HepG2 (cell line): ENCODE data around the gene ABHD17A. TPM values are rescaled to one million over a fixed set of nuclear protein-coding genes. Genes with fewer than 3 reads are reported as not detected.

Experiments used
- ATAD3A ChIP-seq: sonication (generic); formaldehyde crosslinking; IDR thresholded peaks from 2 replicates; pipeline ENCODE4 v1.4.0; 2020; ENCODE audit warnings: missing genetic modification reagents
- DNMT1 ChIP-seq: sonication (generic); formaldehyde crosslinking; IDR thresholded peaks from 2 replicates; pipeline ENCODE4 v1.5.1; 2020; ENCODE audit warnings: mild to moderate bottlenecking, missing genetic modification reagents
- FOXJ3 ChIP-seq: sonication (generic); formaldehyde crosslinking; IDR thresholded peaks from 2 replicates; pipeline ENCODE4 v1.4.0; 2020; ENCODE audit warnings: missing genetic modification reagents, mild to moderate bottlenecking, borderline replicate concordance
- HIVEP1 ChIP-seq: sonication (generic); formaldehyde crosslinking; IDR thresholded peaks from 2 replicates; pipeline ENCODE4 v1.4.0; 2020; ENCODE audit warnings: mild to moderate bottlenecking, missing genetic modification reagents
- HMG20B ChIP-seq: conservative IDR thresholded peaks from 2 replicates; pipeline ENCODE4 v1.6.1; 2016; ENCODE audit warnings: missing genetic modification reagents, missing compliant biosample characterization
- KDM5B ChIP-seq: sonication (generic); formaldehyde crosslinking; IDR thresholded peaks from 2 replicates; pipeline ENCODE4 v1.4.0; 2020; ENCODE audit warnings: missing genetic modification reagents, mild to moderate bottlenecking, borderline replicate concordance
- MXD3 ChIP-seq: IDR thresholded peaks from 2 replicates; pipeline ENCODE4 v1.6.1; 2016; ENCODE audit warnings: mild to moderate bottlenecking, missing biosample characterization, missing genetic modification reagents
- NFE2 ChIP-seq: sonication (generic); formaldehyde crosslinking; IDR thresholded peaks from 2 replicates; pipeline ENCODE4 v1.4.0; 2020; ENCODE audit warnings: missing genetic modification reagents
- RERE ChIP-seq: IDR thresholded peaks from 2 replicates; pipeline ENCODE4 v1.6.1; 2016; ENCODE audit warnings: low read depth, missing genetic modification reagents, missing compliant biosample characterization
- STAT6 ChIP-seq: sonication (generic); formaldehyde crosslinking; IDR thresholded peaks from 2 replicates; pipeline ENCODE4 v1.4.0; 2020; ENCODE audit warnings: missing genetic modification reagents, mild to moderate bottlenecking, borderline replicate concordance
- TRIM22 ChIP-seq: fragments of 450-650 bp; IDR thresholded peaks from 2 replicates; pipeline ENCODE4 v1.6.1; 2017
- ZBTB43 ChIP-seq: sonication (generic); formaldehyde crosslinking; conservative IDR thresholded peaks from 2 replicates; pipeline ENCODE4 v1.4.0; 2020; ENCODE audit warnings: missing genetic modification reagents
- ZNF225 ChIP-seq: sonication (generic); formaldehyde crosslinking; IDR thresholded peaks from 2 replicates; pipeline ENCODE4 v1.4.0; 2020; ENCODE audit warnings: mild to moderate bottlenecking, missing genetic modification reagents
- ZNF616 ChIP-seq: sonication (generic); formaldehyde crosslinking; IDR thresholded peaks from 2 replicates; pipeline ENCODE4 v1.5.0; 2020; ENCODE audit warnings: low read depth, mild to moderate bottlenecking, missing genetic modification reagents
- ZNF772 ChIP-seq: sonication (generic); formaldehyde crosslinking; IDR thresholded peaks from 2 replicates; pipeline ENCODE4 v1.5.0; 2020; ENCODE audit warnings: mild to moderate bottlenecking, missing genetic modification reagents
- ZSCAN12 ChIP-seq: sonication (generic); formaldehyde crosslinking; IDR thresholded peaks from 2 replicates; pipeline ENCODE4 v1.9.0; 2021; ENCODE audit warnings: mild to moderate bottlenecking, missing genetic modification reagents
- ZSCAN22 ChIP-seq: sonication (generic); formaldehyde crosslinking; IDR thresholded peaks from 2 replicates; pipeline ENCODE4 v1.4.0; 2020; ENCODE audit warnings: mild to moderate bottlenecking, missing genetic modification reagents
- polyA plus RNA-seq, 8 experiments: library from polyadenylated mRNA; depleted of rRNA in 3 of 8; stranded (reverse) in 7 of 8; unstranded in 1 of 8; fragments of >200 nt; fragmentation: Illumina TruSeq in 4 of 8; extraction: Trizol in 4 of 8; gene quantifications; 2 replicates each; pipeline versions ENCODE4 v1.2.1 to v1.2.3, GENCODE V29; 2011 to 2016; ENCODE audit warnings: low read depth in 4 of 8, missing spikeins in 1 of 8, mixed read lengths in 1 of 8; ENCODE audit not compliant: insufficient read depth in 1 of 8
- total RNA-seq, 5 experiments: library from RNA; depleted of rRNA; stranded (reverse); fragments of >200 nt; fragmentation: Illumina TruSeq; extraction: Trizol; gene quantifications; 2 replicates each; pipeline ENCODE4 v1.2.3, GENCODE V29; 2016; ENCODE audit warnings: low read depth in 1 of 5

Gene ABHD17A
- total and polyA plus RNA-seq, 2 of the 13 experiments (the other 11 are each of a cell fraction or from before 2014, with no cell fraction given) = 27.7 to 40.8 TPM

GRCh38 chr19:1839658-1840540, 45.4 kb downstream of the ABHD17A start (continued):
- TF ChIP-seq ZBTB43 (CRISPR knock-in tag) = no peak
- no peak for TF ChIP-seq NFE2 (CRISPR knock-in tag)
- no peak for TF ChIP-seq RERE (CRISPR knock-in tag)
- no peak for TF ChIP-seq TRIM22
- no peak for TF ChIP-seq ZNF772
- TF ChIP-seq HIVEP1 (CRISPR knock-in tag) = no peak
- no peak for TF ChIP-seq FOXJ3 (CRISPR knock-in tag)
- TF ChIP-seq DNMT1 (CRISPR knock-in tag) = no peak; the same call in 1 of the 2 replicates
- TF ChIP-seq ZSCAN12 (CRISPR knock-in tag) = no peak
- no peak for TF ChIP-seq HMG20B (CRISPR knock-in tag)
- TF ChIP-seq ZNF616 (CRISPR knock-in tag) = no peak
- TF ChIP-seq KDM5B (CRISPR knock-in tag) = no peak
- TF ChIP-seq ZSCAN22 (CRISPR knock-in tag) = no peak
- TF ChIP-seq MXD3 (CRISPR knock-in tag) = no peak
- TF ChIP-seq STAT6 (CRISPR knock-in tag) = no peak
- no peak for TF ChIP-seq ZNF225 (CRISPR knock-in tag)
- no peak for TF ChIP-seq ATAD3A (CRISPR knock-in tag)
